ENCODE measurements around the gene GNG8.
"Not testable (repeated sequence)": the region's sequence is repeated elsewhere in the genome, so short reads cannot be mapped to it uniquely, and the experiment has no call there.

The GNG8 gene

DNA sequence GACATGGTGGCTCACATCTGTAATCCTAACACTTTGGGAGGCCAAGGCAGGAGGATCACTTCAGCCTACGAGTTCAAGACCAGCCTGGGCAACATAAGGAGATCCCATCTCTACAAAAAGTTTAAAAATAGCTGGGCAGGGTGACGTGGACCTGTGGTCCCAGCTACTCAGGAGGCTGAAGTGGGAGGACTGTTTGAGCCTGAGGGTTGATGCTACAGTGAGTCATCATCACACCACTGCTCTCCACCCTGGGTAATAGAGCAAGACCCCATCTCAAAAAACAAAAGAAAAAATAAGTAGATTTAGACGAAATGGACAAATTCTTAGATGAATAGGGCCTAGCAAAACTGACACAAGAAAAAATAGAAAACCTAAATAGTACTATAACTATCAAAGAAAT lies 10.4 kb upstream of the GNG8 start:
- no peak for DNase-seq (ENCODE audit: low spot score)

DNA sequence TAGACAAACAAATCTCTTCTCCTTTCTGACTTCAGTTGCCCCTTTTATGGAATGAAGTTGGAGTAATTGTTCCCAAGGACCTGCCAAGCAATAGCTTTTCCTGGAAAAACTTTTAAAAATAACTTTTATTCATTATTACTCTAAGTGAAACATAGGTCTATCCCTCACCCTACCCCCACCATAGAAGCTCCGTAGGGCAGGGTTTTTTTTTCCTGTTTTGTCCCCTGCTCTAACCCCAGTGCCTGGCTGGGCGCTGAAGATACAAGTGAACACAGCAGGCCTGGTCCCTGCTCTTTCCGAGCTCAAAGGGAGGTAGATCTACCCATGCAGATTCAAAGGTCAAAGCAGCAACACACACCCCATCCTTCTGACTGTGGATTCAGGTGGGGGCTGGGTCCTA lies 8.7 kb upstream of the GNG8 start:
- no peak for DNase-seq (ENCODE audit: low spot score)

DNA sequence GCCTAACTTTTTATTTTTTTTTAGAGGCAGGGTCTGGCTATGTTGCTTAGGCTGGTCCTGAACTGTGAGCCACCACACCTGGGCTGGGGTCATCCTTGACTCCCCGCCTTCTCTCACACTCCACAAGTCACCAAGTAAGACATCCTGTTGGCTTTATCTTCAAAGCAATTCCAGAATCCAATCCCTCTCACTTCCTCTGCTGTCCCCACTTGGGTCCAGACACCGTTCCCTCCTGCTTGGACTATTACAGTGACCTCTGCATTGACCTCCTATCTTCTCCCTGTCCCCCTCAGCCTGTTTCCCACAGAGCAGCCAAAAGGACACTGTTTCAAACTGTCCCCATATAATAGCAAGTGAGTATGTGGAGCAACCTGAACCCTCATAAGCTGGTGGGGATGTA lies 4.7 kb upstream of the GNG8 start:
- DNase-seq (ENCODE audit: low spot score), result no peak

DNA sequence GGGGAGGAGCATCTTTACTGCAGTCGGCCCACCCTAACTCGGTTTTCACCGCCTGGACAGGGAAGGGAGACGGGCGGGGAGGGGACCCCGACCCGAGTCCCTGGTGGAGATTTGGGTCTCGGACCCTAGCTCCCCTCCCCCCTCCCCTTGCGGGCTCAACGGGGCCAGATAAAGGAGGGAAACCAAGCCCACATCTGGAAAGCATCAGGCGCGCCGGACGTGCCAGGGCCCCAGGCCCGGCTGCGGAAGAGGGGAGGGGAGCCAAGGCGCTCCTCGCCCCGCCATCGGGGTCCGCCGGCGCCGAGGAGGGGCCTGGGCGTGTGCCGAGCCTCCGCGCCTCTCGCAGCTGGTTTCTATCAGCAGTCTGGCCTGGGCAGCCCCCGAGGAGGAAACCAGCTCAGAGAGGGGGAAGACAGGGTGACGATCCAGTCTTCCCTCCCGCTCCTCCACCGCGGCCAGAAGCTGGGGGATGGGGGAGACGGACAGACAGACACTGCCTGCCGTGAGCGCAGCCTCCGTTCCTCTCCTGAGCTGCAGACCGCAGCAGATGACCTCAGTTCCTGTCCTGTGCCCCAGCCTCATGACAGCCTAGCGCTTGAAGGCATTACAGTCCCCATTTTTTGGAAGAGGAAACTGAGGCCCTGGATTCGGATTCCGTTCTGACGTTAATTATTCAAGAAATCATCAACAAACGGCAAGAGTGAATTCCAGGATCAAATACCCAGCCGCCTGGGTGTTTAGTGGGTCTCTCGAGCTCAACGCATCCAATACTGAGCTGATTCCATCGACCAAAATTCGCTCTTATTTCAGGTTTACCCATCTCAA lies 3.6 kb upstream of the GNG8 start:
- DNase-seq (ENCODE audit: low spot score), result peak; percentile 32

DNA sequence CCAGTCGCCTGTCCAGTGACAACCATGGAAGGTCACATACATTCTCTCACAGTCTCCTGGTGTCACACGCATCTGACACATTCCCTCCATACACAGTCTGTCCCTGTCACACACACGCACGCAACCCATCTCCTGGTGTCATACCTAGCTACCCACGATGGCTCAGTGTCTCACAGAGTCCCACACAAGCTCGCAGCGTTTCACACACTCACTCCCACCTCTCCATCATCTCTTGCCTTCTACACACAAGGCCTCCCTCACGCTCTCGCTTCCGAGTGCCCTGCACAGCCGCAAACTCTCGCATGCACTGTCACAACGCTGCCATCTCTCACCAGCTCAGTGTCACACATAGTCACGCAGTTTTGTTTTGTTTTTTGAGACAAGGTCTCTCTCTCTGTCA lies 1.2 kb upstream of the GNG8 start:
- DNase-seq (ENCODE audit: low spot score), result no peak

DNA sequence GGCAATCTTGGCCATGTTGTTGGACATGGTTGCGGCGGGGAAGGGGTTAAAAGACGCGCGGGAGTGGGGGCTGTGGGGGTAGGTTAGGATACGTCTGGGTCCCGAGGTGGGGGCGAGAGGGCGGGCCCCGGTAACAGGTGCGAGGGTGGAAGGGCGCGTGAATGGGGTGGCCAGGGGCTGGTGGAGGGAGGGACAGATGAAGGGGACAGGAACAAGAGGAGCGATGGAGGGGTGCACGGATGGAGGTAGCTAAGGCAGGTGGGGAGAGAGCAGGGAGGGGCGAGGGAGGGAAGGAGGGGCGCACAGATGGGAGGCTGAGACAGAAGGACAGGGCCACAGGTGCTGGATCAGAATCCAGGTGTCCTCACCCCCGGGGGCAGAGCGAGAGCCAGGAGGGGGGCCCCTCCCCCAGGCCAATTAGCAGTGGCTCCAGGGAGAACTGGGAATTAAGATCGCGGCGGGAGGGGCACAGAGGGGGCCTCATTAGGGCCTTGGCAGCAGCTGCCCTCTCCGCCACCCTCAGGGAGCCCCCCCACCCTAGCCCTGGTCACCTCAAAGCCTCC lies 1.3 kb downstream of the GNG8 start:
- DNase-seq (ENCODE audit: low spot score), result no peak

DNA sequence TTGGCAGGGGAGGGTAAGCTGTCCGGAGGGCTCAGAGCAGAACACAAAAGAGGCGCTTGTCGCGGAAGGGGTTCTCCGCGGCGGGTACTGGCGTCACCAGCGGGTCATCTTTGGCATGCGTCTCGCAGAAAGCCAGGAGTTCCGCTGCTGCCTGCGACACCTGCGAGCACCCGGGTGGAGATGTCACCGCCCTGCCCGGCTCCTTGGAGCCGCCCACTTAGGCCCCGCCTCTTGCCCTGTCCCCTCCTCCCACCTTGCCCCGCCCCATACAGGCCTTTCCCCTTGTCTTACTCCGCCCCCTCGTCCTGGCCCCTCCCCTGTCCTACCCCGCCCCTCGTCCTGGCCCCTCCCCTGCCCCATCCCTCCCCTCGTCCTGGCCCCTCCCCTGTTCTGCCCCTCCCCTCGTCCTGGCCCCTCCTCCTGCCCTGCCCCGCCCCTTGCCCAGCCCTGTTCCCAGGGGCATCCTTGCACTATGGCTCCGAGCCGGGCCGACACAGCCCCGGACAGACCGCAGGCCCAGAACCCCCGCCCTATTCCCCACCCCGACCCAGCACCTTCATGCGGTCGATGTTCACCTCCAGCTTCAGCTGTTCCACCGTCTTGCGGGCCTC lies 1.9 kb downstream of the GNG8 start:
- no peak for DNase-seq (ENCODE audit: low spot score)

DNA sequence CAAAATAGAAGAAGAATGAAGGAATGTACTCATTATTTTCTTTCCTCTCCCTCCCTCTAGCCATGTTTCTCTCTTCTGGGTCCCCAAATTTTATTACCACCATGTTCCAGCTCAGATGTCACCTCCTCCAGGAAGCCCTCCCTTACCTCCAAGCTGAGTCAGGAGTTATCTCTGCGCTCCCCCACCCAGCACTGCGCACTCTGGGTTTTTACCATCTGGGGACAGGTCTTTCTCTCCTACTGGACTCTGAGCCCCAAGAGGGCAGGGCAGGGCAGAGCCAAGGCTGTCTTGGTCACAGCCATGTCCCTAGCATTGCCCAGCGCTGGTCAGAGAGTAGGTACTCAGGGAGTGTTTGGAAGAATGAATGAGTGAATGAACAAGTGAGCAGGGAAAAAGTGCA lies 2.9 kb downstream of the GNG8 start:
- no peak for DNase-seq (ENCODE audit: low spot score)

DNA sequence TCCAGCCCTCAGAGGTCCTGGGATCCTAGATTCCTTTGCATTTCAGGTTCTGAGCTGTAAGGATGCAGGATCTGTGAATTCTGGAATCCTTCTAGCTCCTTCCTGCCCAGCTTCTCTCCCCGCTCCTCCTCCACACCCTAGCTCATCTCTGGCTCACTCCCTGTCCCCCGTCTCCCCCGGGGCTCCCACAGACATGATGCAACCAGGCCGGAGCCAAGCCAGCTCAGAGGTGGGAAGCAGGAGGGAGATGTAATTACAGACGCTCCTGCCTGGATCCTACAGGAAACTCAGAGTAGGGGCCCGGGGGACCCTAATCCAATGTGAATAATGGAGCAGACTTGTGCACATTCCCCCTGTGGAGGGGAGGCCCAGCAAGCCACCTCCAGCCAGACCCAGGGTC lies 4.5 kb downstream of the GNG8 start:
- DNase-seq (ENCODE audit: low spot score), result no peak

DNA sequence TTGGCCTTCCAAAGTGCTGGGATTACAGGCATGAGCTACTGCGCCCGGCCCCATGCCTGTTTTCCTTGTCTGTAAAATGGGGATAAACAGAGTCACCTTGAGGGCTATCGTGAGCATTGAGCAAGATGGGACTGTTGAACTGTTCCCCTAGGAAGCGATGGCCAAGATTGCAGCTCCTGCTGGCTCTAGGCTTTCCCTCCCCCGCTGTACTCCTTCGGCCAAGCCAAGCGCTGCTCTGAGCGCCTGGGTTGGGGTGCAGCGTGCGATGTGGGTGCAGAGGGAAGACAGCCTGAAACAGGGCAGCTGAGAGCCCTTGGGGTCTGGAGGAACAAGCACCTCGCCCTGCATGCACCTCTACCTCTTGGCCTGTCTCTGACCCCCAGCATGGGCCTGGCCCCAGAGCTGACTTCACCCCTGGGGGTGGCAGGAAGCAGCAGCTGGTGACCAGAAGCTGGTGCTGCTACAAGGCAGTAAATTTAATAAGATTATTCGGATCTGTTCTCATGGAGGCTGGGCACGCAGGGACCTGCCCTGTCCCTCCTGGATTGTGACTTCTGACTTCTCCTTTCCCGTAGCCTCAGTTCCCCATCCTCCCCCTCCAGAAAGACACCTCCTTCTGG lies 5.3 kb downstream of the GNG8 start:
- DNase-seq (ENCODE audit: low spot score), result no peak

DNA sequence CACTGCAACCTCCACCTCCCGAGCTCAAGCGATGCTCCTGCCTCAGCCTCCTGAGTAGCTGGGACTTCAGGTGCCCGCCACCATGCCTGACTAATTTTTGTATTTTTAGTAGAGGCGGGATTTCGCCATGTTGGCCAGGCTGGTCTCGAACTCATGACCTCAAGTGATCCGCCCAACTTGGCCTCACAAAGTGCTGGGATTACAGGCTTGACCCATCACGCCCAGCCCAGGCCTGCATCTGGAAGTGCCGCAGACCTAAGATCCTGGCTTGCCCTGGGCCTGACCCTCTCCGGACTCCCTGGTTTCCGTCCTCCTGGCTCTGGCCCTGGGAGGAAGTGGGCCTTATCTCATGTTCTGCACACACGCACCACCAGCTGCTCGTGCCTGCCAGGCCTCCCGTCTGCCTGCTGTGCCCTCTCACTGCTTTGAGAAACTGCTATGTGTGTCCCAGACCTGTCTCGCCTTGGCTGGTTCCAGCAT lies 6.4 kb downstream of the GNG8 start:
- no peak for DNase-seq (ENCODE audit: low spot score)

DNA sequence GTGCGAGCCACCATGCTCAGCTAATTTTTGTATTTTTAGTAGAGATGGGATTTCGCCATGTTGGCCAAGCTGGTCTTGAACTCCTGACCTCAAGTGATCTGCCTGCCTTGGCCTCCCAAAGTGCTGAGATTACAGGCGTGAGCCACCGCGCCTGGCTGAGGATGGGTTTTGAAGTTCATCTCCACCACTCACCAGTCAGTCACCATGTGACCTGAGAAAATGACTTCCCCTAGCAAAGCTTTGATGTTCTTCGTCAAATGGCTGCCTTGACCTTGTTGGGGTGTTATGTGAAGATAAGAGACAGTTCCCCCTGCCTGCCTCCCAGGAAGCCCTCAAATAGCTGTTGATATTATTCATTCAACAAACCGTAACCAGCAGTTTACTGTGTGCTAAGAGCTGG lies 7.0 kb downstream of the GNG8 start:
- not testable (repeated sequence) for DNase-seq (ENCODE audit: low spot score)

DNA sequence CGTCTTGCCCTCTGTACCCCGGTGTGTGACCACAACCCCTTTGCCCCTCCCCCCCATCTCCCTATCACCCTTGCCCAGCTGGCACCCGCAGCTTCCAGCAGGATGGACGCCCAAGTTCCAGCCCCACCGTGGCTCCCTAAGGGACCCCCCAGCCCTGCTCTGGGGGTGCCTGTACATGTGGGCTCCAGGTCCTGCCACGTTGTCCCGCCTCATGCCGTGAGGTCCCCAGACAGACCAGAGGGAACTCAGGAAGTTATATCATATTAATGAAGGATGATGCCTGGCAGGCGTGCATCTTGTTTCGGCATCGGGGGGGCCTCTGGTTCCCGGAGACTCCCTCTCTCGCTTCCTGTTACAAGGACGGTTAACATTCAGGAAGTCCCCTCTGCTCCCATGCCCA lies 9.6 kb downstream of the GNG8 start:
- DNase-seq (ENCODE audit: low spot score), result no peak

DNA sequence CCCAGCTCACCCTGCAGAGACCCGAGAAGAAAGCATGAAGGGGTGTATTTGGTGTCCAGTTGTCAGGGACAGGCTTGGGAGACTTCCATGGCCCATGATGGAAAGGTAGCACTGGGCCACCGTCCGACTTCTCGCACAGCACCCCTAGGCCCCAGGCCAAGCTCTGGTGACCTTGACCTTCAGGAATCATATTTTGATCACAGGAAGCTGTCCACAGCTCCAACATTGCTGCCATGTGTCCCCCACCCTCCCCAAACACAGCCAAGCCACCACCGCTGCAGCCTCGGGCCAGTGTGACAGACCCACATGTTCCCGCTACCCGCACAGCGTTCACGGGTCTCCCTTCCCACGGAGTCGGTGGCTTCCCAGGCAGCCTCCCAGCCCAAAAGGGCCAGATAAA lies 10.3 kb downstream of the GNG8 start:
- DNase-seq (ENCODE audit: low spot score), result no peak

DNA sequence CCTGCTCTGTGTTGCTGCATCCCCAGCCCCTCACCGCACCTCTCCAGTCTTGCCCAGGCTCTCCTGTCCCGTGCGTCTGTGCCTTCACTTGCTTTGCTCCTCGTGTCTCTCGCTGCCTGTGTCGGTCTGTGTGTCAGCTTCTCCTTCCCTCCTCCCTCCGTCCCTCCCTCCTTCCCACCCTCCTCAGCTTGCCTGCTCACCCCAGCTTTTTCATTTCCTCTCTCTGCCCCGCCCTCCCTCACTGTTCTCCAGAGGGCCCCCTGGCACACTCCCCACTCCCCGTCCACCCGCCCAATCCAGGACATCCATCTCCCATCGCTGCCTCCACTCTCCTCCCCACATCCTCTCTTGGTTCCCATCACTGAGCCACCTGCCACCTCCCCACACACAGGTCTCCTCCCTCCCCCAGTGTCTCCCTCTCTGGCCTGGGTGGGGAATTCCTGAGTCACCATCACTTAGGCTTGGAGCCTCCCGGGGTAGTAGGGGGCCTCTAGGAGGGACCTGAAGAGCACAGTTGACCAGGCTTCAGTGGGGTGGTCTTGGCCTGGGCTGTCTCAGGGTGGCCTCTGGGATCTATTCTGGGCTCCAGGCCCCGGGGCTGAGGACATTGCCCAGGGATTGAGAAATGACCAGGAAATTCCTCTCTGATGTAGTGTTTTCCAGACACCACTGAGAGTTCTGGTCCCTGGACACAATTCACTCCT lies 10.9 kb downstream of the GNG8 start, which contains the start of gene PTGIR:
PTGIR (minus strand) TSS at position 132 of the 704 bp plus-strand sequence. CDS start 864 bp downstream, outside the sequence.
- DNase-seq (ENCODE audit: low spot score), result no peak

DNA sequence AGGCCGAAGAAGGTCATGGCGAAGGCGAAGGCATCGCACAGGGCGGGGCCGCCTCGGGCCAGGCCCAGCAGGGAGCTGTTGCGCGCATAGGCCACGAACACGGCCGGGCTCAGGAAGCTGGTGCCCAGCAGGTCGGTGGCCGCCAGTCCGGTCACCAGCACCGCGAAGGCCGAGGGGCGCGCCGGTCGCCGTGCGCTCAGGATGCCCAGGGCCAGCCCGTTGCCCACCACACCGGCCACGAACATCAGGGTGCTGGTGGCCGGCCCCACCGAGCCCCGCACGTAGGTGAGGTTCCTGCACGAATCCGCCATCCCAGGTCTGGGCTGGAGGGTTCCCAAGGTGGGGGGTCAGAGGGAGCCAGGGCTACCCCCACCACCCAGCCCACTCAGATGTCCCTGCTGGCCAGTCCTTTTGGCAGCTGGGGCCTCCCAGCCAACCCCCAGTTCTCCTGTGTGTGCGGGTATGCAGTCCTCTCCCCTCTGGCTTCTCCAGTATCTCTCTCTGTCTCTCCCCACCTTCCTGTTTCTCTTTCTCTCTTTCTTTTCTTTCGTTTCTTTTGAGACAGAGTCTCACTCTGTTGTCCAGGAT lies 12.0 kb downstream of the GNG8 start:
- DNase-seq (ENCODE audit: low spot score), result no peak

DNA sequence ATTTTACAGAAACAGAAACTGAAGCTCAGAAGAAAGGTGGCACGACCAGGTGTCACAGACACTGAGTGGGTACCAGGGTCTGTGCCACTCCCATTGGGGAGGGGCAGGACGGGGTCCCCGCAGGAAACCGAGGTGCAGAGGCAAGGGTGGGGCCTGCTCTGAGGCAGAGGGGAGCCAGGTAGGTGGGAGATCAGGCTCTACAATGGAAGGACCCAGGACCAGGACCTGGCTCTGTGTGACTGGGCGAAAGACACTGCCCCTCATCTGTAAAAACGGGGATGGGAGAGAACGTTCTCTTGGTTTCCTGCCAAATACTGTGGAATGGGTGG lies 13.9 kb downstream of the GNG8 start:
- DNase-seq (ENCODE audit: low spot score), result no peak

DNA sequence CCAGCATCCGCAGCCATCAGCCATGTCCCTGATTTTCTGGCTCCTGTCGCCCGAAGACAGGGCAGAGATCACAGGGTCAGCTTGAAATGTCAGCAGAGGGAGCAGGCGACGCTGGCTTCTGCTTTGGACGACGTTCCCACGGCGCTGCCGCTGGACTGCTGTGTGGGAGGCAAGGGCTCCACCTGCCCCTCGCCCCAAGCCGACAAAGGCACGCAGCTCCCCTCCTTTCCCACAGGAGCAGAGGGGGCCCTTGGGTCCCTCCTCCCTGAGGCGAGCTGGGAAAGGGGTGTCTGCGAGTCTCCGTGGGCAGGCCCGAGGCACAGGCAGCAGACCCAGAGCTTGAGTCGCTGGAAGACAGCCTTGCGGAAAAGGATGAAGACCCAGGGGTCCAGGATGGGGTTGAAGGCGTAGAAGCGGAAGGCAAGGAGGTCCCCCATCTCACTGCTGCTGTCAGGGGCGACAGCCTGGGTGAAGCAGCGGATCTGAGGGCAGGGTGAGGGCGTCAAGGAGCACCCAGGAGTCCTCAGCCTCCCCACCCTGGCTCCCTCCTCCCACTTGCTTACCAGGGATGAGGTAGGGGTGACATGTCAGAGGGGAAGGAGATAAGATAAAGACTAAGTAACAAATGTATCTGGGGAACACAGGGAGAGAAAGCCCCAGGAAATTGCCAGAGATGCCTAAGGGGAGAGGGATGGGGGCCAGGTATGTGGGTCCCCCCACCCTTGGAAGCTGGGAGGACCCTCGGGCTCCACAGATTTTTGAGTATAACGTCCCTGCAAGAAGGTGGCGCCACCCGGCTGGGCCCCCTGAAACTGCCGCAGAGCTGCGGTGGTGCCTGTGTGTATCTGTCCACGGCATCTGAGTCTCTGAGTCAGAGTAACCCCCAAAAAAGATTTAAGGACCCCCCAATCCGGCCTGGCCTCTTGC lies 14.5 kb downstream of the GNG8 start:
- DNase-seq (ENCODE audit: low spot score), result no peak

DNA sequence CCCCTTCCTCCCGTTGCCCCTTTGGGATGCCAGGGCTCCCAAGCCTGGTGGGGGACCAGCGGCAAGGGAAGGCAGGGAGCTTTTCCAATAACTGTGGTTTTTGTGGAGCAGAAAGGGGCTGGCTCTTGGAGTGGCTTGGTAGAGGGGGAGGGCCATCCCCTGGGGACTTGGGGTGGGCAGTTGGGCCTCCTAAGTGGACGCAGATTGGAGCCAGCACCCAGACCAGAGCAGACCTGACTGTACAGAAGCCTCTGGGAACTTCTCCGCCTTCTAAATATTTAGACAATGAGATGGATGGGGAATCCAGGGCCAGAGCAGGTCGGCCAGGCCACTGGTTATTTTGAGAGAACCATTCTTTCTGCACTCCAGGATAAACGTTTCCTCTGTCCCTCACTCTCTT lies 15.3 kb downstream of the GNG8 start:
- no peak for DNase-seq (ENCODE audit: low spot score)

DNA sequence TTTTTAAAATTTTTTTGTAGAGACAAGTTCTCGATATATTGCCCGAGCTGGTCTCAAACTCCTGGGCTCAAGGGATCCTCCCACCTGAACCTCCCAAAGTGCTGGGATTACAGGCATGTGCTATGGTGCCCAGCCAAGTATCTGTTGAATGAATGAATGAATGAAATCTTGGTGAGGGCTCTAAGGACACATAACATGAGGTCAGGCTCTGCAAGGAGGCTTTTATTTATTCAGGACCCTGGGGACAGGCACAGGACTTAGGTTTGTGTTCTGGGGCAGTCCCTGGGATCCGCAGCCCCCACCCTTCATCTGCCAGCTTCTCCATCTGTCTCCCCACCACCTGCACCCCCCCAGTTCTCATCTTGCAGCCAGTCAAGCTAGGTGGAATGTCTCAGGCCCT lies 15.7 kb downstream of the GNG8 start:
- no peak for DNase-seq (ENCODE audit: low spot score)

DNA sequence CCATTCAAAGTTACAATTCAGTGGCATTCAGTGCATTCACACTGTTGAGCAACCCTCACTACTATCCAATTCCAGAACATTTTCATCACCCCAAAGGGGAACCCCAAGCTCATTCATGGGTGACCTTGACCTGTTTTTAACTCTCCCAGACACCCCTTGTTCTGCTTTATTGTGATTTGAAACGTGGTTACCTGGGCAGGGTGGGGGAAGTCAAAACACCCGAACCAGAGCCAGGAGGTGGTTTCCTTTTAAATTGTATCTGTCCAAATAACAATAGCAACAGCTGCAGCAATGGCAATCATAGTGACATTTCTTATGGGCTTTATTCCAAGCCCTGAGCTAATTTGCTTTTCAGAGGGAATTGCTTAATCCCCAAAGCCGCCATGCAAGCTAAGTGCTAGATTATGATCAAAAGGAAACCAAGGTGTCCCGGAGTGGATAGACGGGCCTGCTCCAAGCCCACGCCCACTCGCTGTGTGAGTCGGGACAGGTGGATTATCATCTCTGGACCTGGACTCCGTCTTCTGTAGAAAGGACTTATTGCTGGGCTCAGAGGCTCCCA lies 17.3 kb downstream of the GNG8 start:
- DNase-seq (ENCODE audit: low spot score), result no peak

Measured in pons (tissue), 1 donor.